GM20000 (cell line): Measurements from ENCODE around the gene PHRF1.

Experiments
- DNase-seq: peaks from one replicate; pipeline ENCODE4 v3.0.0; 2012; ENCODE audit warnings: low spot score
- TF ChIP-seq, protein P1 (sequence below): IDR thresholded peaks from 2 replicates; pipeline ENCODE4 v1.5.1; 2012; ENCODE audit warnings: mild to moderate bottlenecking, control low read depth; ENCODE audit errors: extremely low read depth, missing control alignments

PHRF1 gene

DNA sequence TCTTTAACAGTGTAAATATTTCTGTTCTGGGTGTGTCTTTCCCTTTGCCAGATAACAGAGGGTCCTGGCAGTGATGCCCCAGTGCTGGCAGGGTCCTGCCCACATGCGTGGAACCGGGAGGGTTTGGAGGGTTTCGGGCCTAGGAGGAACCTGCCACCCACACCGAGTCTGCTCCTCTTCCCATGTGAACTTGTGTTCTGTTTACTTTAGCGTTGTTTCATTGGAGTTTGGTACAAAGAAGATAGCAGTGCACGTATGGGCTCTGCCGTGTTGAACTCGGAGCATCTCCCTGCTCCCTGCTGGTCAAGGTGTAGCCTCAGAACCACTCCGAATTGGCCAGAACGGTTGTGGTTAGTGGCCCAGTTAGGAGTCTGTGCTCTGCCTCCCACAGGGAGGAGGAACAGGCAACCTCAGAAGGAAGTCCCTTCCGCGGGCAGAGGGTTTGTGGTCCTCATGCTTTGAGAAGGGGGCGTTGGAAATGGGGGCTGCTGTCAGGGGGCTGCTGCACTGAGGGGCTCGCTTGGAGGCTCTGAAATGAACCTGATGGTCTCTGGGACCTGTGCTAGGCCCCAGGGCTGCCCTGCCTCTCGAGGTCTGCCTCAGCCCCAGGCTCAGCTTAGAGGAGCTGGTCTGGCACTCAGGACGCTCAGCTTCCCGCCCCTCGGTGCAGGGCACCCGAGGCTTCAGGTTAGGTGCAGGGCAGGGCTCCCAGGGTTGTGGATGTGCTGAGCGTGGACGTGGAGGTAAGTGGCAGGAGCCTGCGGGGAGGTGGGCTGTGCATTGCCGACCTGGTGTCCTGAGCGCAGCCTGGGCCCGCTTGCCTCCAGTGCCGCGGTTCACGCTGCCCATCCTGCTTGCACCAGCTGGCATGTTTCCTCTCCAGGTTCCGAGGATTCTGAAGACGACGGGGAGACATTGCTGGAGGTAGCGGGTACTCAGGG, 10.4 kb downstream of the PHRF1 start:
- TF ChIP-seq, protein P1, sequence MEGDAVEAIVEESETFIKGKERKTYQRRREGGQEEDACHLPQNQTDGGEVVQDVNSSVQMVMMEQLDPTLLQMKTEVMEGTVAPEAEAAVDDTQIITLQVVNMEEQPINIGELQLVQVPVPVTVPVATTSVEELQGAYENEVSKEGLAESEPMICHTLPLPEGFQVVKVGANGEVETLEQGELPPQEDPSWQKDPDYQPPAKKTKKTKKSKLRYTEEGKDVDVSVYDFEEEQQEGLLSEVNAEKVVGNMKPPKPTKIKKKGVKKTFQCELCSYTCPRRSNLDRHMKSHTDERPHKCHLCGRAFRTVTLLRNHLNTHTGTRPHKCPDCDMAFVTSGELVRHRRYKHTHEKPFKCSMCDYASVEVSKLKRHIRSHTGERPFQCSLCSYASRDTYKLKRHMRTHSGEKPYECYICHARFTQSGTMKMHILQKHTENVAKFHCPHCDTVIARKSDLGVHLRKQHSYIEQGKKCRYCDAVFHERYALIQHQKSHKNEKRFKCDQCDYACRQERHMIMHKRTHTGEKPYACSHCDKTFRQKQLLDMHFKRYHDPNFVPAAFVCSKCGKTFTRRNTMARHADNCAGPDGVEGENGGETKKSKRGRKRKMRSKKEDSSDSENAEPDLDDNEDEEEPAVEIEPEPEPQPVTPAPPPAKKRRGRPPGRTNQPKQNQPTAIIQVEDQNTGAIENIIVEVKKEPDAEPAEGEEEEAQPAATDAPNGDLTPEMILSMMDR, result no peak
- no peak for DNase-seq

- DNase-seq, result no peak
- TF ChIP-seq, protein P1, result no peak
These were observed 11.3 kb downstream of the PHRF1 start for GRCh38 chr11:587546-587945.

GRCh38 chr11:587978-588380, 11.7 kb downstream of the PHRF1 start:
- DNase-seq, result no peak
- TF ChIP-seq, protein P1, result no peak

DNA sequence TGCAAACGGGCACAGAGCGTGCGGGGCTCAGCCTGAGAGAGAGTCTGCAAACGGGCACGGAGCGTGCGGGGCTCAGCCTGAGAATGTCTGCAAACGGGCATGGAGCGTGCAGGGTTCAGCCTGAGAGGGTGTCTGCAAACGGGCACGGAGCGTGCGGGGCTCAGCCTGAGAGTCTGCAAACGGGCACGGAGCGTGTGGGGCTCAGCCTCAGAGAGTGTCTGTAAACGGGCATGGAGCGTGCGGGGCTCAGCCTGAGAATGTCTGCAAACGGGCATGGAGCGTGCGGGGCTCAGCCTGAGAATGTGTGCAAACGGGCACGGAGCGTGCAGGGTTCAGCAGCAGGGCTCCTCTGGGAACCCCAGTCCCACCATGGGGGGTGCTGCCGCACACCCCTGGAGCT, 13.5 kb downstream of the PHRF1 start:
- no peak for DNase-seq
- TF ChIP-seq, protein P1, result no peak

GRCh38 chr11:590997-591396, 14.7 kb downstream of the PHRF1 start:
- DNase-seq, result no peak
- TF ChIP-seq, protein P1, result no peak

GRCh38 chr11:592501-592900, 16.2 kb downstream of the PHRF1 start:
- DNase-seq, result no peak
- TF ChIP-seq, protein P1, result no peak

DNA sequence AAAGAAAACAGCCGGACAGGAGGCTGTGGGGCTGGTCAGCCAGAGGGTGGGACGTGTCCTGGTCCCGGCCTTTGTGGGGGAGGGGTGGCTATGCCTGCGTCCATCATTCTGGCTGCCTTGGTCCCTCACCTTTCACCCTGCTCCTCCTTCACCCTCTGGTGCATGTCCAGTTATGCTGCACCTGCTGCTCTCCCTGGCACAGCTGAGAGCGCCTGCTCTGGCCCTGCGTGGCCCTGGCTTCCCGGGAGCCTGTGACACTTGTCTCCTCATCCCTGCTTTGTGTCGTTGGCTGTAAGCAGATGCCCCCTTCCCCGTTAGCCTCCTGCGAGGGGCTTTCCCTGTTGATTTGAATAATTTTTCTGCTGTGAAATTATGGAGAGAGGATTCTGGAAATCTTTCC, 16.6 kb downstream of the PHRF1 start:
- DNase-seq, result no peak
- TF ChIP-seq, protein P1, result no peak
